A549 treated with GW870086 at 1 μM for 4 hours (cell line): Measurements from ENCODE around the gene NSUN2. TPM values are rescaled to one million over a fixed set of nuclear protein-coding genes. Genes with fewer than 3 reads are reported as not detected.

Experiments
- total RNA-seq: library from RNA; stranded (reverse); fragments of 200-300 nt; extraction: Qiagen RNA extraction; gene quantifications from 5 replicates; pipeline ENCODE4 v1.2.3, GENCODE V29; 2022; ENCODE audit warnings: low read depth

NSUN2 gene
- total RNA-seq, result 88.2 to 102 TPM (median 96.6 TPM) in 5 replicates

DNA sequence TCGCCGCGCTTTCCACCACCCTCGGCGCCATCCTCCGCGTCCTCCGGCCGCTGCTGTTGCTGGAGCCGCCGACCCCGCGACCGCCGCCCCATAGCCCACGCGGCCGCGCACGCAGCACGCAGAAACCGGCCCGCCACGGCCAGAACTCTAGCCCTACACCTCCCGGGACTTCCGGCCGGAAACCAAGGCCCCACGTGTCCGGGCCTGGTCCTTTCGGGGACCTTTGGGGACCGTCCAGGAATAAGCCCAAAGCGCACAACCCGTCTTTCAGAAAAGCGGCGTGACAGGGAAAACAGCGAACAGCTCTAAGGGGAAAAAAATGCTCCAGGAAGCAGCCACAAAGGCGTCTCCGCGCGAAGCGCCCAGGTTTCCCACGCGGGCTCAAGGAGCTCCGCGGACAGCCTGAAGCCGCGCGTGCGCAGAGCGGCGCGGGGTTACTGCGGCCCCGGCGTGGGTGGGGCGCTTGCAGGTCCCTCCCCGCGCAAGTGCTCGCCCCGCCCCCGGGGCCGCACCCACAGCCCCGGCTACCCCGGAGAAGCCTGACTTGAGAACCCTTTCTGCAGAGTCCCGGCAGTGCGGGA is at the start of gene NSUN2, which contains the start of gene SRD5A1:
Gene NSUN2, minus strand, starts transcription at position 157 of the 581 bp plus-strand sequence. Its CDS starts 65 bp downstream, at position 92.
Gene SRD5A1, plus strand, starts transcription at position 553 of the 581 bp plus-strand sequence. CDS start 137 bp downstream, outside the sequence.

Other genes with a start within 250 kb of the NSUN2 start
- gene UBE2QL1, start 184.2 kb downstream of the NSUN2 start, total RNA-seq, result 0.11 to 0.23 TPM (median 0.20 TPM) in 5 replicates
- 17.1 to 31.8 TPM (median 29.1 TPM) in 5 replicates for gene SRD5A1, start 396 bp upstream of the NSUN2 start, total RNA-seq
- 18.0 to 22.8 TPM (median 20.3 TPM) in 5 replicates for gene TENT4A, start 80.4 kb upstream of the NSUN2 start, total RNA-seq